ENCODE measurements around the gene OR2F1.
"Not testable (repeated sequence)": the region's sequence is repeated elsewhere in the genome, so short reads cannot be mapped to it uniquely, and the experiment has no call there.

Gene OR2F1

DNA sequence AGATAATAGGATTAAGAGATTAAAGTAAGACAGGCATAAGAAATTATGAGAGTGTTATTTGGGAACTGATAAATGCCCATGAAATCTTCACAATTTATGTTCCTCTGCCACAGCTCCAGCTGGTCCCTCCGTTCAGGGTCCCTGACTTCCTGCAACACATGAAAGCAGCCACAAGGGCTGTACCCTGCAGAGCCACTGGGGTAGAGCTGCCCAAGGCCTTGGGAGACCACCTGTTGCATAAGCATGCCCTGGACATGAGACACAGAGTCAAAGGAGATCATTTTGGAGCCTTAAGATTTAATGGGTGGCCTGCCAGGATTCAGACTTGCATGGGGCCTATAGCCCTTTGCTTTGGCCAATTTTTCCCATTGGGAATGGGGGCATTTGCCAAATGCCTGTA lies 56.2 kb downstream of the OR2F1 start:
- DNase-seq, result not testable (repeated sequence)

DNA sequence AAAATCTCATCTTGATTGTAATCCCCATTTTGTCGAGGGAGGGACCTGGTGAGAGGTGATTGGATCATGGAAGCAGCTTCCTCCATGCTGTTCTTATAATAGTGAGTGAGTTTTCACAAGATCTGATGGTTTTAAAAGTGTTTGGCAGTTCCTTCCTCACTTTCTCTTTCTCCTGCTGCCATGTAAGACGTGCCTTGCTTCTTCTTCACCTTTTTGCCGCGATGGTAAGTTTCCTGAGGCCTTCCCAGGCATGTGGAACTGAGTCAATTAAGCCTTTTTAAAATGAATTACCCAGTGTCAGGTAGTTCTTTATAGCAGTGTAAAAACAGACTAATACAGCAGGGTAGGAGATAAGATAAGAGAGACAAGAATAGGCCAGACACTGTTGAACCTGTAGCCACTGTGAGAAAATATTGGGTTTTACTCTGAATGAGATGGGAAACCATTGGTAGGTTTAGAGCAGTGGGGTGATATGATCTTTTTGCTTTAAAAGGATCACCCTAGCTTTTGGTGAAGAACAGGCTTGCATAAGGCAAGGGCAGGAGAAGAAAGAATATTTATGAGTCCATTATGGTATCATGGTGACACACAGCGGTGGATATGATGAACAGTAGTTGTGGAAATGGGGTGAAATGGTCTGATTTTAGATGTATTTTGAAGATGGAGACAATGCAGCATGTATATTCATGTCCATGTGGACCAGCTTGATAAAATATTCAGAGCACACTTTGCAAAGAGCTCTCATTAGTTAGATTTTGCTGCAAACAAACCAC lies 57.0 kb downstream of the OR2F1 start:
- no peak for DNase-seq
